IMR-90 (cell line): ENCODE results near the gene IFT20. TPM values are rescaled to one million over a fixed set of nuclear protein-coding genes. Genes with fewer than 3 reads are reported as not detected.

Experiments
- ATAC-seq: fragments of 200-7000 bp; cut with Tn5 transposase; 2 replicates; pipeline ENCODE4 v1.9.1; 2020; ENCODE audit warnings: low read depth, mild to moderate bottlenecking, moderate library complexity
- BruUV-seq: library from RNA; stranded (reverse); fragments of 400-500 nt; replicated peaks from 2 replicates; lab custom pipeline; 2021; lab: Mats Ljungman, UMichigan
- CTCF ChIA-PET: fragments of 300-600 bp; formaldehyde crosslinking; extraction: SDS; loops from one replicate; lab custom pipeline; 2021; ENCODE audit warnings: antibody characterized with exemption; lab: Yijun Ruan, JAX
- POLR2A ChIA-PET: fragments of 300-600 bp; sonication (Branson Sonifier 250); formaldehyde crosslinking; loops from one replicate; lab custom pipeline; 2022; ENCODE audit warnings: antibody characterized with exemption; ENCODE audit not compliant: unreplicated experiment; lab: Charles Lee
- DNase-seq: peaks from one replicate; pipeline ENCODE4 v3.0.0; 2013
- H2AFZ ChIP-seq: replicated peaks from 2 replicates; pipeline ENCODE3; 2013; ENCODE audit warnings: low read length, mild to moderate bottlenecking; ENCODE audit not compliant: poor library complexity
- H2AK5ac ChIP-seq: 2 replicates; pipeline ENCODE4 v1.6.1; 2013; ENCODE audit warnings: low read depth, low read length, inconsistent platforms
- H2AK9ac ChIP-seq: replicated peaks from 2 replicates; pipeline ENCODE3; 2013; ENCODE audit warnings: mild to moderate bottlenecking, low read depth, low read length, moderate library complexity; ENCODE audit not compliant: poor library complexity
- H2BK120ac ChIP-seq: 2 replicates; pipeline ENCODE4 v1.6.1; 2013; ENCODE audit warnings: low read depth, low read length, inconsistent platforms
- H2BK15ac ChIP-seq: 3 replicates; pipeline ENCODE4 v1.6.1; 2013; ENCODE audit warnings: low read depth, low read length, inconsistent platforms
- H2BK20ac ChIP-seq: 2 replicates; pipeline ENCODE4 v1.6.1; 2013; ENCODE audit warnings: low read depth, mild to moderate bottlenecking, inconsistent platforms, low read length, moderate library complexity
- H2BK5ac ChIP-seq: 2 replicates; pipeline ENCODE4 v1.6.1; 2013; ENCODE audit warnings: mild to moderate bottlenecking, low read depth, low read length, inconsistent platforms; ENCODE audit not compliant: poor library complexity, severe bottlenecking
- H3K14ac ChIP-seq: replicated peaks from 2 replicates; pipeline ENCODE4 v1.6.1; 2013; ENCODE audit warnings: low read depth, low read length, inconsistent platforms
- H3K18ac ChIP-seq: 2 replicates; pipeline ENCODE4 v1.6.1; 2013; ENCODE audit warnings: low read depth, low read length, control low read depth
- H3K23ac ChIP-seq: 2 replicates; pipeline ENCODE4 v1.6.1; 2013; ENCODE audit warnings: low read depth, low read length, inconsistent platforms
- H3K27ac ChIP-seq: 2 replicates; pipeline ENCODE4 v1.5.1; 2013; ENCODE audit warnings: mild to moderate bottlenecking, control low read depth, low read length; ENCODE audit not compliant: insufficient read depth
- H3K27me3 ChIP-seq: 2 replicates; pipeline ENCODE4 v1.6.1; 2013; ENCODE audit warnings: low read length; ENCODE audit not compliant: control insufficient read depth, insufficient read depth
- H3K36me3 ChIP-seq: 2 replicates; pipeline ENCODE4 v1.6.1; 2013; ENCODE audit warnings: low read length, mixed read lengths; ENCODE audit not compliant: control insufficient read depth, insufficient read depth
- H3K4ac ChIP-seq: 2 replicates; pipeline ENCODE4 v1.6.1; 2013; ENCODE audit warnings: low read depth, low read length, inconsistent platforms
- H3K4me1 ChIP-seq: 2 replicates; pipeline ENCODE4 v1.6.1; 2013; ENCODE audit warnings: low read length, mixed read lengths; ENCODE audit not compliant: control insufficient read depth, insufficient read depth
- H3K4me2 ChIP-seq: 2 replicates; pipeline ENCODE4 v1.6.1; 2013; ENCODE audit warnings: low read depth, mild to moderate bottlenecking, control low read depth, low read length, moderate library complexity
- H3K4me3 ChIP-seq: 2 replicates; pipeline ENCODE4 v1.5.1; 2013; ENCODE audit warnings: low read depth, mild to moderate bottlenecking, control low read depth, low read length, moderate library complexity; ENCODE audit not compliant: insufficient read depth
- H3K56ac ChIP-seq: 2 replicates; pipeline ENCODE4 v1.6.1; 2013; ENCODE audit warnings: low read length, inconsistent platforms; ENCODE audit not compliant: insufficient read depth; ENCODE audit errors: extremely low read depth
- H3K79me1 ChIP-seq, 2 experiments: 2 replicates each; pipeline ENCODE4 v1.6.1; 2013; ENCODE audit warnings: low read length in 2 of 2, inconsistent platforms in 1 of 2, low read depth in 1 of 2
- H3K9ac ChIP-seq: 2 replicates; pipeline ENCODE4 v1.6.1; 2013; ENCODE audit warnings: low read depth, low read length, control low read depth
- H3K9me1 ChIP-seq: 2 replicates; pipeline ENCODE4 v1.6.1; 2013; ENCODE audit warnings: low read length, inconsistent platforms; ENCODE audit not compliant: insufficient read depth
- H3K9me3 ChIP-seq: 2 replicates; pipeline ENCODE4 v1.6.1; 2013; ENCODE audit warnings: low read length; ENCODE audit not compliant: control insufficient read depth, insufficient read depth
- H4K20me1 ChIP-seq: 2 replicates; pipeline ENCODE4 v1.6.1; 2013; ENCODE audit warnings: low read length, inconsistent platforms; ENCODE audit not compliant: insufficient read depth
- H4K5ac ChIP-seq: 2 replicates; pipeline ENCODE4 v1.6.1; 2013; ENCODE audit warnings: mild to moderate bottlenecking, low read depth, low read length, control low read depth
- H4K8ac ChIP-seq, 2 experiments: 2 replicates each; pipeline ENCODE4 v1.6.1; 2013; ENCODE audit warnings: low read depth in 2 of 2, low read length in 2 of 2, control low read depth in 1 of 2, inconsistent platforms in 1 of 2
- H4K91ac ChIP-seq: 2 replicates; pipeline ENCODE4 v1.6.1; 2013; ENCODE audit warnings: low read depth, low read length, inconsistent platforms; ENCODE audit not compliant: insufficient read depth
- CEBPB ChIP-seq: IDR thresholded peaks from 2 replicates; pipeline ENCODE4 v1.6.1; 2012; ENCODE audit warnings: low read depth, low read length, improper control_type of control experiment
- CHD1 ChIP-seq: IDR thresholded peaks from 2 replicates; pipeline ENCODE4 v1.6.1; 2012; ENCODE audit warnings: low read depth, low read length, improper control_type of control experiment
- CTCF ChIP-seq: conservative IDR thresholded peaks from 2 replicates; pipeline ENCODE4 v1.5.1; 2012; ENCODE audit warnings: mild to moderate bottlenecking, low read depth, low read length, improper control_type of control experiment
- ELK1 ChIP-seq: fragments of 150-350 bp; IDR thresholded peaks from 2 replicates; pipeline ENCODE4 v1.6.1; 2016; ENCODE audit warnings: low read depth, mild to moderate bottlenecking, low read length, moderate library complexity, borderline replicate concordance
- FOS ChIP-seq: fragments of 150-350 bp; IDR thresholded peaks from 2 replicates; pipeline ENCODE4 v1.6.1; 2016; ENCODE audit warnings: low read depth, low read length
- MAZ ChIP-seq: IDR thresholded peaks from 2 replicates; pipeline ENCODE4 v1.6.1; 2012; ENCODE audit warnings: low read depth, mild to moderate bottlenecking, low read length, improper control_type of control experiment, moderate library complexity, borderline replicate concordance
- MXI1 ChIP-seq: IDR thresholded peaks from 2 replicates; pipeline ENCODE4 v1.6.1; 2012; ENCODE audit warnings: low read depth, mild to moderate bottlenecking, low read length, moderate library complexity, borderline replicate concordance
- NFE2L2 ChIP-seq: fragments of 150-350 bp; IDR thresholded peaks from 2 replicates; pipeline ENCODE4 v1.6.1; 2016; ENCODE audit warnings: low read depth, mild to moderate bottlenecking, low read length
- POLR2A ChIP-seq: IDR thresholded peaks from 2 replicates; pipeline ENCODE4 v1.6.1; 2012; ENCODE audit warnings: mild to moderate bottlenecking, low read depth, low read length
- RAD21 ChIP-seq: IDR thresholded peaks from 2 replicates; pipeline ENCODE4 v1.6.1; 2012; ENCODE audit warnings: low read length, improper control_type of control experiment
- RFX5 ChIP-seq: IDR thresholded peaks from 2 replicates; pipeline ENCODE4 v1.8.0; 2012; ENCODE audit warnings: low read depth, mild to moderate bottlenecking, low read length, moderate library complexity
- SMC3 ChIP-seq: fragments of 150-350 bp; IDR thresholded peaks from 2 replicates; pipeline ENCODE4 v1.6.1; 2016; ENCODE audit warnings: low read depth, mild to moderate bottlenecking, antibody characterized with exemption, low read length, moderate library complexity
- USF2 ChIP-seq: fragments of 150-350 bp; IDR thresholded peaks from 2 replicates; pipeline ENCODE4 v1.6.1; 2017; ENCODE audit warnings: mild to moderate bottlenecking, antibody characterized with exemption, low read length, low read depth
- WGBS, 2 experiments: methylation state at CpG; one replicate each; pipeline versions ENCODE4 v1.1.5 to v1.1.7; 2013; ENCODE audit warnings: missing lambda C conversion rate in 2 of 2; ENCODE audit not compliant: insufficient read length in 1 of 2; ENCODE audit errors: extremely low coverage in 2 of 2; 5-methylcytosine and 5-hydroxymethylcytosine counted together
- dilution Hi-C: fragments of 300-500 bp; cut with HindIII; formaldehyde crosslinking; loops from one replicate; pipeline ENCODE4 v1.14.3; 2018; ENCODE audit warnings: low sequenced_read_pairs; ENCODE audit not compliant: unreplicated experiment
- in situ Hi-C: fragments of 300-500 bp; cut with MboI; formaldehyde crosslinking; loops from 3 replicates; pipeline ENCODE4 v1.14.3; 2019; ENCODE audit warnings: low sequenced_read_pairs, inconsistent platforms, mixed read lengths
- intact Hi-C: fragments of 100-400 bp; cut with micrococcal nuclease; formaldehyde crosslinking; loops from 2 replicates; pipeline ENCODE4 v1.10.0; 2022
- polyA plus RNA-seq, 3 experiments: library from polyadenylated mRNA; depleted of rRNA; stranded (reverse); fragments of >200 nt; gene quantifications; 2 replicates each; pipeline ENCODE4 v1.2.3, GENCODE V29; 2012; ENCODE audit warnings: low replicate concordance in 1 of 3
- total RNA-seq: library from RNA; depleted of rRNA; stranded (reverse); fragments of >200 nt; gene quantifications from 2 replicates; pipeline ENCODE4 v1.2.3, GENCODE V29; 2012

IFT20 gene
- total and polyA plus RNA-seq, 2 of the 4 experiments (the other 2 are of a cell fraction) = 25.5 to 46.3 TPM

- Histone ChIP-seq H3K9me1 (peaks cover 5% of the 10 kb centered on the region; the same call in 1 of the 2 replicates), H3K9me3 (no peaks in the 10 kb centered on the region), H4K20me1 (peaks cover 15% of the 10 kb centered on the region; the same call in 1 of the 2 replicates), H3K36me3 (peaks cover 32% of the 10 kb centered on the region), H3K23ac (no peak overlapping the region), H2AK5ac (no peak overlapping the region), H3K4ac (no peak overlapping the region), H2AFZ (no peak overlapping the region), H2AK9ac (no peak overlapping the region), H3K4me2 (no peak overlapping the region), H3K4me3 (no peak overlapping the region), H3K14ac (no peak overlapping the region), H3K56ac (no peak overlapping the region), H2BK5ac (no peak overlapping the region), H2BK20ac (no peak overlapping the region), H4K91ac (no peak overlapping the region), H2BK120ac (no peak overlapping the region), H3K27ac (no peak overlapping the region), H2BK15ac (no peak overlapping the region), H3K18ac (no peak overlapping the region), H4K5ac (no peak overlapping the region), H3K4me1 (peaks cover 11% of the 10 kb centered on the region), H3K79me1 (peaks cover 33 to 65% of the 10 kb centered on the region in 2 experiments), H4K8ac (no peak overlapping the region), H3K27me3 (no peaks in the 10 kb centered on the region), H3K9ac (no peak overlapping the region)
- in situ Hi-C loops = loop anchor here (25.0 kb wide), 1 partner anchor 793 kb away; no protein-coding TSS in a partner anchor
- DNase-seq (no peak), ATAC-seq (no peak)
- POLR2A ChIA-PET = no interaction called here
- dilution Hi-C loops = no loop called here
- TF ChIP-seq POLR2A (no peak), USF2 (no peak), MXI1 (no peak), SMC3 (no peak), ELK1 (no peak), FOS (no peak), CHD1 (no peak), CEBPB (no peak), NFE2L2 (no peak), CTCF (no peak), RFX5 (no peak), MAZ (no peak), RAD21 (no peak)
- CTCF ChIA-PET = no interaction called here
- intact Hi-C loops = loop anchor here (5.0 to 10.0 kb wide), 2 partner anchors 78 to 286 kb away; partner anchors contain the start of gene NLK
- 80% methylated on average over 1 of the region's 5 CpGs; no CpG with 5 or more reads in 1 of the 2 experiments for WGBS, 2 experiments
- BruUV-seq = no TSS peak
These were observed 4.6 kb downstream of the IFT20 start for GRCh38 chr17:28330671-28331070.
